Epithelial cell of esophagus (primary cell): ENCODE results near the gene TMEM88.

ENCODE experiments used
- DNase-seq: peaks from one replicate; pipeline ENCODE4 v3.0.0; 2010; ENCODE audit warnings: low read depth
- H3K4me3 ChIP-seq: 2 replicates; pipeline ENCODE4 v1.5.1; 2011; ENCODE audit warnings: mild to moderate bottlenecking, low read length, control low read depth
- TF ChIP-seq, protein P1 (sequence below): IDR thresholded peaks from 2 replicates; pipeline ENCODE4 v1.5.1; 2011; ENCODE audit warnings: low read depth, mild to moderate bottlenecking, low read length, control low read depth, inconsistent platforms; ENCODE audit not compliant: insufficient read depth; ENCODE audit errors: missing control alignments

TMEM88 gene

DNA sequence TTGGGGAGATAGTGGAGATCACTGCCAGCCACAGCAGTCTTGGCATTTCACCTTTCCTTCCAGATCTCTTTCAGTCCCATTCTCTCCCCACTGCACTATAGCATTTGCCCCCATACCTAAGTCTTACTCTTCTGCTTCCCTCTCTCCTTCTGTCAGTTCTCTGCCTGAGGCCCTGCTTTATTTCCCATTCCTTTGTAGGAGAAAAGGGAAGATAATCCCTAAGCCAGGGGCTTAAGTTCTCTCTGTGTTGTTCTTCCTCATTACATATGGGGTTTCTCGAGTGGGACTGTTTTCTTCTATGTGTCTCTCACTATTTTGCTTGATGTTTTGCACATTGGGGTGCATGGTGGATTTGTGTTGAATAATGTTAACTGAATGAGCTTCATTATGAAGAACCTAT lies 14.4 kb upstream of the TMEM88 start:
- H3K4me3 ChIP-seq, result no peak overlapping the region
- DNase-seq, result no peak

DNA sequence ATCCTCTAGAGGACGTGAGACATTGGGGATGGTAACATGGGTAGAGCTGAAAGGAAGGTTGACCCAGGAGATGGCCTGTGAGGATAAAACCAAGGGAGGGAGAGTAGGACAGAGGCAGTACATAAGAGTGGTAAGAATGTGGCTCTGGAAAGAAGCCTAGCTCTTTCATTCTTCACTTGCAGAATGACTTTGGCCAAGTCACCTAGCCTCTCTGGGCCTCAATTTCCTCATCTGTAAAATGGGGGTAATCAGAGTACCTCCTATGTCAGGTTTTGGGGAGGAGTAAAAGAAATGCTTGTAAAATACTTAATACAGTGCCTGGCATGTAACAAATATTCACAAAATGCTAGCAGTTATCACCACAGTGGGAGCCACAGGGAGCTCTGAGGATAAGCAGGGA lies 14.0 kb upstream of the TMEM88 start:
- peak overlapping the region; percentile 39 for H3K4me3 ChIP-seq
- TF ChIP-seq, protein P1, sequence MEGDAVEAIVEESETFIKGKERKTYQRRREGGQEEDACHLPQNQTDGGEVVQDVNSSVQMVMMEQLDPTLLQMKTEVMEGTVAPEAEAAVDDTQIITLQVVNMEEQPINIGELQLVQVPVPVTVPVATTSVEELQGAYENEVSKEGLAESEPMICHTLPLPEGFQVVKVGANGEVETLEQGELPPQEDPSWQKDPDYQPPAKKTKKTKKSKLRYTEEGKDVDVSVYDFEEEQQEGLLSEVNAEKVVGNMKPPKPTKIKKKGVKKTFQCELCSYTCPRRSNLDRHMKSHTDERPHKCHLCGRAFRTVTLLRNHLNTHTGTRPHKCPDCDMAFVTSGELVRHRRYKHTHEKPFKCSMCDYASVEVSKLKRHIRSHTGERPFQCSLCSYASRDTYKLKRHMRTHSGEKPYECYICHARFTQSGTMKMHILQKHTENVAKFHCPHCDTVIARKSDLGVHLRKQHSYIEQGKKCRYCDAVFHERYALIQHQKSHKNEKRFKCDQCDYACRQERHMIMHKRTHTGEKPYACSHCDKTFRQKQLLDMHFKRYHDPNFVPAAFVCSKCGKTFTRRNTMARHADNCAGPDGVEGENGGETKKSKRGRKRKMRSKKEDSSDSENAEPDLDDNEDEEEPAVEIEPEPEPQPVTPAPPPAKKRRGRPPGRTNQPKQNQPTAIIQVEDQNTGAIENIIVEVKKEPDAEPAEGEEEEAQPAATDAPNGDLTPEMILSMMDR, result no peak
- DNase-seq, result no peak

More for the DNA sequence above, 14.4 kb upstream of the TMEM88 start:
- TF ChIP-seq, protein P1, result no peak

DNA sequence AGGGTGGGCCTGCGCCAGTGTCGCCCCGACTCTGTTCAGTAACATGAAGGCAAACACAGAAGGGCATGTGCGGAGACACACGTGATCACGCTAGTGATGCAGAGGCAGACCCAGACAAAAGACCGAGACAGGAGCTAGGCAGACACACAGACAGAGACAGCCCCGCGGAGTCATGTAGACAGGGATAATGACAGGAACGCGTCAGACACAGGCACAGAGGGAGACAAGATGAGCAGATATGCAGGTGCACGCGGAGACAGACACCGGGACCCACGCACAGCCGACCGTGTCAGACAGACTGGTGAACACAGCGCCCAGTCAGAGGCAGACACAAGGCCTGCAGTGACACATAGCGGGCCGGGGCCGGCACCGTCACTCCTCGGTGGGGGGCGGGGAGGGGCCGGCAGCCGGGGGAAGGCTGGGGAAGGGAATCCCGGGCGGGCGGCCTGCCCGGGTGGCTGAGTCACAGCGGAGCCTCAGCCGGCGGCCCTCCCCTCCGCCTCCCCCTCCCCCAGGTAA lies 13.4 kb upstream of the TMEM88 start:
- DNase-seq, result peak; percentile 94
- TF ChIP-seq, protein P1, result no peak
- peak overlapping the region; percentile 87 for H3K4me3 ChIP-seq

DNA sequence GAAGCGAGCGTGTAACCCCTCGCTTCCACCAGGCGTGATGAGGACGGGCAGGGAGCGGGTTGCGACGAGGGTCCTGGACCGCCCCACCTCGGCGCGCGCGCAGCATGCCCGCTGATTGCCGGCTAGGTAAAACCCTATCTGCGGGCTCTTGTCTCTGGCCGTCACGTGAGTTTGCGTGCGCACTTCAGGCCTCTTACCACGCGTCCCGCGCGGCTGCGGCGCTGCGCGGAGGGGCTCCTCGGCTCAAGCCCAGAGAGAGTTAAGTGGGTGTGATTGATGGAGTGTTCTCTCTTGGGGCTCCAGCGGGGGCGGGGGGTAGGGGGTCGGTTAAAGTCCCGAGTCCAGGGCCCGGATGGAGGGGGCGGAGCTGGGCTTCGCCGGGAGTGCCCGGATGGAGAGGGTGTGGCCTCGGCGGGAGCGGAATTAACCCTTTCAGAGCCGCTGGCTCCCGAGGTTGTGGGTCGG lies 12.9 kb upstream of the TMEM88 start:
- peak overlapping the region; percentile 87 for H3K4me3 ChIP-seq
- TF ChIP-seq, protein P1, result no peak
- peak; percentile 82 for DNase-seq

DNA sequence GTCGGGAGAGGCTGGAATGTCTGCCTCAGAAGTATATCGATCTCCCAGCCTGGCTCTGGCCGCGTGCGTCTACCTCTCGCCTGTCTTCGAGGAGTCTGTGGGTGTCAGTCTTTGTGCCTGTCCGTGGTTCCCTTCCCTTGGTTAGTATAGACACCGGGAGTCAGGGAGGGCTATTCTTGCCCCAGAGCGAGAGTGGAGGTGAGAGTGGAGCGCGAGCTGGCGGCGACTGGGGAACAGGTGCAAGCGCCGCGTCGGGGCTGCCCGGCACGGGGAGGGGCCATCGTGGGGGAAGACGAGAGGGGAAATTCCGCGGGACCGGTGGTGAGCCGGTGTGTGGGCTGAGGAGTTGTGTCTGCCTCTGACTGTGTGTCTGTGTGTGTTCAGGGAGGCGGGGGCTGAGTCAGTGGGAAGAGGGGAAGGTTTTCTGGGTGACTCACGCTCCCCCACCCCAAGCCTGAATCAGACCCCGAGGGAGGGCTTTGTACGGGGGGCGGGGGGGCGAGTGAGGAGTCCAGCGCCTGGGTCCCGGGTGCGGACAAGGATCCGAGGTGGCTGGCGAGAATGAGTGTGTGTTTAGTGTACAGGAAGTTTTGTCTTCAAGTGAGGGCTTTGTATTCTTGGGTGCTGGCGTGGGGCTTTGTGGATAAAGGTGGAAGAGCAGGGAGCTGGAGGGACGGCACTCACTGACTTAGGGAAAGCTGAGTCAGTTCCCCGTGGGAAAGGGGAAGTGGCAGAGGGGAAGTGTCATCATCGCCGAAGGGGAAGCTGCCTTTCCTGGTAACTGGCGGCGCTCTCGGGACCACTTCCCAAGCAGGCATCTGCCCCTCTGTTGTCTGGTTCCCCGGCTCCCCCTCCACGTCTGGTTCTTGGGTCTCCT lies 12.2 kb upstream of the TMEM88 start:
- peak overlapping the region; percentile 87 for H3K4me3 ChIP-seq
- peak; percentile 97 for DNase-seq
- TF ChIP-seq, protein P1, result no peak

DNA sequence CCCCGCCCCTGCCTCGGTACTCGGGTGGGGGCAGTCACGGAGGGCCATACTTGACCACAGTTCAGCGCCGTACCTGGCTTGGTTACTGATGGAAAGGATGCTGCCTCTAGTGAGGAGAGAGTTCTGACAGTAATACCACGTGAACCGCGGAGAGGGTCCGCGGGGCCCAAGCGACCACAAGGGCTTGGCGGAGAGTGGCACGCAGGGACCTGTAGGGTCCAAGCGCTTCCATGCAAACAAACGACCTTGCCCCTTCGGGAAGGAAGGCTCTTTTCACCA lies 11.7 kb upstream of the TMEM88 start:
- peak overlapping the region; percentile 87 for H3K4me3 ChIP-seq
- no peak for DNase-seq
- TF ChIP-seq, protein P1, result no peak
